GM18499 (cell line): ENCODE results near the gene TMEM132D.

Experiments used
- ATAC-seq: cut with Tn5 transposase; IDR thresholded peaks from one replicate; pipeline ENCODE4 v1.9.1; 2021; ENCODE audit warnings: moderate number of reproducible peaks; ENCODE audit not compliant: insufficient read depth, unreplicated experiment

Gene TMEM132D

GRCh38 chr12:129152351-129153104 is 751.3 kb downstream of the TMEM132D start:
- ATAC-seq = no peak

GRCh38 chr12:129150721-129151120 is 753.1 kb downstream of the TMEM132D start:
- ATAC-seq = no peak

GRCh38 chr12:129145381-129145780 is 758.4 kb downstream of the TMEM132D start:
- no peak for ATAC-seq

- ATAC-seq = no peak
Observed at GRCh38 chr12:129138776-129139175, 765.0 kb downstream of the TMEM132D start.

- ATAC-seq = no peak
Observed at GRCh38 chr12:129136694-129137325, 767.0 kb downstream of the TMEM132D start.

GRCh38 chr12:129127771-129128170 is 776.1 kb downstream of the TMEM132D start:
- ATAC-seq = no peak

GRCh38 chr12:129127211-129127610 is 776.6 kb downstream of the TMEM132D start:
- ATAC-seq = no peak

- ATAC-seq = no peak
Observed at GRCh38 chr12:129119537-129119936, 784.3 kb downstream of the TMEM132D start.

- no peak for ATAC-seq
Observed at GRCh38 chr12:129115558-129115957, 788.3 kb downstream of the TMEM132D start.

- no peak for ATAC-seq
Observed at GRCh38 chr12:129110575-129110974, 793.2 kb downstream of the TMEM132D start.

- no peak for ATAC-seq
Observed at GRCh38 chr12:129109174-129110001, 794.4 kb downstream of the TMEM132D start.

GRCh38 chr12:129106772-129107171 is 797.1 kb downstream of the TMEM132D start:
- no peak for ATAC-seq

GRCh38 chr12:129103231-129103630 is 800.6 kb downstream of the TMEM132D start:
- no peak for ATAC-seq

- no peak for ATAC-seq
Observed at GRCh38 chr12:129102233-129102632, 801.6 kb downstream of the TMEM132D start.

- no peak for ATAC-seq
Observed at GRCh38 chr12:129101816-129102215, 802.0 kb downstream of the TMEM132D start.

- no peak for ATAC-seq
Observed at GRCh38 chr12:129101404-129101803, 802.4 kb downstream of the TMEM132D start.

GRCh38 chr12:129097451-129097850 is 806.4 kb downstream of the TMEM132D start:
- ATAC-seq = no peak

- no peak for ATAC-seq
Observed at GRCh38 chr12:129096968-129097367, 806.9 kb downstream of the TMEM132D start.

GRCh38 chr12:129096184-129096583 is 807.6 kb downstream of the TMEM132D start:
- ATAC-seq = no peak

- ATAC-seq = no peak
Observed at GRCh38 chr12:129089576-129089975, 814.2 kb downstream of the TMEM132D start.
